Measurements from ENCODE around the gene GOLGA6A. TPM values are rescaled to one million over a fixed set of nuclear protein-coding genes. Genes with fewer than 3 reads are reported as not detected.

The GOLGA6A gene
- total and polyA plus RNA-seq, 2 donors (not counting 1 experiment from before 2014, with no cell fraction given), result 0.31 to 1.0 TPM

DNA sequence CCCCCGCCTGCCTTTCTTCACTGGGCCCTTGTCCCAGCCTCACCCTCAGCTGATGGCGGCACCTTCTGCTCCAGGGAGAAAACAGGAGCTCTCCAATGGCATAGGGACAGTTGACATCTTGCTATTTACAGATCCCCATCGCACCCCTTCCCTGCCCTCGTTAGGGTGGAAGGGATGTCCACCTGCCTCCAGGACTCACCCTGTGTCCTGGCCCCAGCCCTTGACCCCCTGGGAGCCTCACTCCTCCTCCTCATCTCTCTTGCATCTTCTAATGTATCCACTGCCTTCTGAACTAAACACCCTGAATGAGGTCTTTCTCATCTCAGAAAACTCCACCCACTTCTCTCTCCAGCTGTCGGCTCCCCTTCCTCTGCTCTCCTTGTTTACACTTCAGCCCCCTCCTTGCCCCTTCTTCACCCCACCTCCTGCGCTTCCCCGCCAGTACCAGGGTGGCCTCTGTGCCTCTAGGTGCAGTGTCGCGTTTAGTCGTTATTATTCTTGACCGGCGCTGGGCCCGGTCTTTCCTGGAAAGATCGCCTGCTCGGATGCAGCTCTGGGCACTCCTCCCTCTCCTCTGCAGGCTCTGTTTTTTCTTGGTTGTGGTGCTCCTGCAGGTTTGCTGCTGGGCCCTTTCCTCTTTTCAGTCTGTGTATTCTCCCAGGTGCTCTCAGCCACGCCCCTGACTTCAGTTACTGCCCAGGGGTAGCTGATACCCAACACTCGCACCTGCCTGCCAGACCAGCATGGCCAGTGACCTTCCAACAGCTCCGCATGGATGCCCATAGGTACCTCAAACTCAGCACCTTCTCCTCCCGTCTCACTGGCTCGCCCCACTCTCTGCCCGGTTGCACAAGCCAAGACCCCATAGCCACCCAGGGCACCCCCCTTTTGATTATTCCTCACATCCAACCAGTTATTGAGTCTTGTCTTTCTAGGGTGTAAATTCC is 44.9 kb downstream of the GOLGA6A start:
- H3K27me3 ChIP-seq (replicated peaks in 1 of 4; ENCODE audit: control extremely low read depth in 1 of 4, control insufficient read depth in 3 of 4, insufficient read depth in 4 of 4, low read length in 3 of 4), result no peaks in the 10 kb centered on the region
- Mint-ChIP-seq H3K27me3 (no peaks in the 10 kb centered on the region), H3K9me3 (ENCODE audit: insufficient read depth) (no peaks in the 10 kb centered on the region), H3K27ac (no peak overlapping the region), H3K4me3 (no peak overlapping the region), H3K4me1 (no peaks in the 10 kb centered on the region)
- H3K79me2 ChIP-seq (ENCODE audit: control insufficient read depth, insufficient read depth, low read length), result no peaks in the 10 kb centered on the region
- TF ChIP-seq EZH2 (IDR thresholded peaks at IDR 0.05; ENCODE audit: borderline replicate concordance, insufficient read depth, low read depth, low read length, poor library complexity, severe bottlenecking), result no peak
- TF ChIP-seq, protein P1, sequence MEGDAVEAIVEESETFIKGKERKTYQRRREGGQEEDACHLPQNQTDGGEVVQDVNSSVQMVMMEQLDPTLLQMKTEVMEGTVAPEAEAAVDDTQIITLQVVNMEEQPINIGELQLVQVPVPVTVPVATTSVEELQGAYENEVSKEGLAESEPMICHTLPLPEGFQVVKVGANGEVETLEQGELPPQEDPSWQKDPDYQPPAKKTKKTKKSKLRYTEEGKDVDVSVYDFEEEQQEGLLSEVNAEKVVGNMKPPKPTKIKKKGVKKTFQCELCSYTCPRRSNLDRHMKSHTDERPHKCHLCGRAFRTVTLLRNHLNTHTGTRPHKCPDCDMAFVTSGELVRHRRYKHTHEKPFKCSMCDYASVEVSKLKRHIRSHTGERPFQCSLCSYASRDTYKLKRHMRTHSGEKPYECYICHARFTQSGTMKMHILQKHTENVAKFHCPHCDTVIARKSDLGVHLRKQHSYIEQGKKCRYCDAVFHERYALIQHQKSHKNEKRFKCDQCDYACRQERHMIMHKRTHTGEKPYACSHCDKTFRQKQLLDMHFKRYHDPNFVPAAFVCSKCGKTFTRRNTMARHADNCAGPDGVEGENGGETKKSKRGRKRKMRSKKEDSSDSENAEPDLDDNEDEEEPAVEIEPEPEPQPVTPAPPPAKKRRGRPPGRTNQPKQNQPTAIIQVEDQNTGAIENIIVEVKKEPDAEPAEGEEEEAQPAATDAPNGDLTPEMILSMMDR (IDR thresholded peaks at IDR 0.05), result no peak
- peaks cover 0 to 59% of the 10 kb centered on the region in 2 experiments for H3K36me3 ChIP-seq (replicated peaks in 1 of 2; ENCODE audit: control extremely low read depth in 1 of 2, control insufficient read depth in 1 of 2, extremely low read depth in 1 of 2, insufficient read depth in 2 of 2, low read length in 1 of 2)
- H2AFZ ChIP-seq (ENCODE audit: insufficient read depth, low read depth, low read length, poor library complexity, severe bottlenecking), result no peak overlapping the region
- H3K4me2 ChIP-seq (replicated peaks; ENCODE audit: low read depth, low read length, poor library complexity, severe bottlenecking), result no peak overlapping the region
- H3K9me3 ChIP-seq (ENCODE audit: control extremely low read depth in 1 of 3, control insufficient read depth in 2 of 3, insufficient read depth in 1 of 3, low read length in 2 of 3), result no peaks in the 10 kb centered on the region
- H3K4me3 ChIP-seq (ENCODE audit: control extremely low read depth in 1 of 5, extremely low read depth in 1 of 5, insufficient read depth in 1 of 5, low read depth in 2 of 5, low read length in 4 of 5), result no peak overlapping the region
- no peak for ATAC-seq (ENCODE audit: low read depth)
- ChIA-PET CTCF (interaction anchor here (1.1 to 2.5 kb wide), 4 partner anchors 8 to 63 kb away, joined by 3 to 30 read pairs (median 6); no protein-coding TSS in a partner anchor), POLR2A (interaction anchor here (0.5 to 0.7 kb wide), 2 partner anchors 11 to 69 kb away, joined by 3 read pairs; no protein-coding TSS in a partner anchor)
- no peak for DNase-seq
- no peaks in the 10 kb centered on the region for H3K4me1 ChIP-seq (ENCODE audit: control insufficient read depth in 2 of 2, insufficient read depth in 2 of 2, low read length in 2 of 2)
- no peak overlapping the region for H3K27ac ChIP-seq (ENCODE audit: low read length in 2 of 2)
- intact Hi-C loops (cut with micrococcal nuclease), result loop anchor here (5.0 kb wide), 1 partner anchor 65 kb away; no protein-coding TSS in a partner anchor
- no peak overlapping the region for H3K9ac ChIP-seq (ENCODE audit: low read length)
- peaks cover 4% of the 10 kb centered on the region for H4K20me1 ChIP-seq (ENCODE audit: control insufficient read depth, insufficient read depth, low read length, poor library complexity, severe bottlenecking)
- 99% methylated on average over 20 of the region's 21 CpGs for WGBS (ENCODE audit: insufficient coverage)

All from B cell (primary cell).